HUES48 (cell line): ENCODE data around the gene PXN.
A peak's percentile ranks its signal among the peaks of the same experiment; 100 is the strongest.
"Not testable (repeated sequence)": the region's sequence is repeated elsewhere in the genome, so short reads cannot be mapped to it uniquely, and the experiment has no call there.

Source experiments
- H3K27ac ChIP-seq: one replicate; pipeline ENCODE4 v1.7.0; 2013; ENCODE audit warnings: low read depth, low read length, inconsistent platforms
- H3K27me3 ChIP-seq: 2 replicates; pipeline ENCODE4 v1.6.1; 2013; ENCODE audit warnings: mild to moderate bottlenecking, low read length; ENCODE audit not compliant: control insufficient read depth, insufficient read depth
- H3K36me3 ChIP-seq: 2 replicates; pipeline ENCODE4 v1.6.1; 2013; ENCODE audit warnings: low read length; ENCODE audit not compliant: control insufficient read depth, insufficient read depth
- H3K4me1 ChIP-seq: 2 replicates; pipeline ENCODE4 v1.6.1; 2013; ENCODE audit warnings: mild to moderate bottlenecking, low read length; ENCODE audit not compliant: control insufficient read depth, insufficient read depth
- H3K4me3 ChIP-seq: 2 replicates; pipeline ENCODE4 v1.5.1; 2013; ENCODE audit warnings: mild to moderate bottlenecking, low read depth, low read length
- H3K9ac ChIP-seq: 2 replicates; pipeline ENCODE4 v1.6.1; 2013; ENCODE audit warnings: mild to moderate bottlenecking, low read depth, low read length, moderate library complexity
- H3K9me3 ChIP-seq: 2 replicates; pipeline ENCODE4 v1.6.1; 2013; ENCODE audit warnings: low read length; ENCODE audit not compliant: control insufficient read depth, insufficient read depth

The PXN gene

DNA sequence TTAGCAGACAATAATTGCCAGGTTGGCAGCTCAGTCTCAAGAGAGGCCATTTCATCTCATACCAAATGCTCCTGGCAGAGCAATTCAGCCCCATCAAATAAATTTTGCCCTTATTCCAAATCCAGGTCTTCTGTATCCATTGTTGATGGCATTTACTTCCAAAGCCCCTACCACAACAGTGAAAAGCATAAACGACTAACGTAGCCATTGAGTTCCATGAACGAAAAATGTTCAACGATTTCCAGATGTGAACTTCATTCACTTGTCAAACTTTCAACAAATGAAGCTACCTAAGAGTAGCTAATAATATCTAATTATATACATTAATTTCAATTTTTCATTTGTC lies 68.0 kb downstream of the PXN start:
- Histone ChIP-seq H3K9ac (no peak overlapping the region; the same call in 1 of the 2 replicates), H3K4me1 (peaks cover 11% of the 10 kb centered on the region; the same call in 1 of the 2 replicates), H3K36me3 (peaks cover 46% of the 10 kb centered on the region), H3K27me3 (no peaks in the 10 kb centered on the region), H3K4me3 (no peak overlapping the region; the same call in 1 of the 2 replicates), H3K27ac (peak overlapping the region; percentile 34), H3K9me3 (no peaks in the 10 kb centered on the region)

DNA sequence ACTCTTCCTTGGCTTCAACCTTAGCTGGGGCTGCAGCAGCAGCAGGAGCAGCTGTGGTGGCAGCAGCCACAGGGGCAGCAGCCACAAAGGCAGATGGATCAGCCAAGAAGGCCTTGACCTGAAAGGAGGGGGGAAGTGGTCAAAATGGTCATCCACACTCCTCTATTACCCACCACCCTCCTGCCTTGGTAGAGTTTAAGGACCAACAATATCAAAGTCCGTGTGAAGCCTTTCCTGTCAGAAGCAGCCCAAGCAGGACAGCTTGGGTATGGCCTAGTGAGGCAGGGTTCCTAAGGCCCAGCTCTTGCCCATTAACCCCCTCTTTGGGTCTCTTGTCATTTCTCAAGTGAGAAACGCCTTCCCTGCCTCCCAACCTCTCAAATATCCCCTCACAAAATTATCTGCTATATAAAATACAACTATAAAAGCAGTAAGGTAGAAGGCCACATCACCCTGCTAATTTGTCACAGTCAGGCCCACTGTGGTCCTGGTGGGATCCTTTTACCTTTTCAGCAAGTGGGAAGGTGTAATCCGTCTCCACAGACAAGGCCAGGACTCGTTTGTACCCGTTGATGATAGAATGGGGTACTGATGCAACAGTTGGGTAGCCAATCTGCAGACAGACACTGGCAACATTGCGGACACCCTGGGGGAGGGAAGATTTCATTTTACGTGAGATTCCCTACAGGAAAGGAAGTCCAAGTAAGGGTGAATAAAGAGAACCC lies 68.6 kb downstream of the PXN start:
- Histone ChIP-seq H3K4me1 (peaks cover 11% of the 10 kb centered on the region; the same call in 1 of the 2 replicates), H3K36me3 (peaks cover 48% of the 10 kb centered on the region), H3K27ac (peak overlapping the region; percentile 34)
- H3K27me3 ChIP-seq, H3K9ac ChIP-seq, H3K9me3 ChIP-seq, H3K4me3 ChIP-seq: not testable (repeated sequence)

DNA sequence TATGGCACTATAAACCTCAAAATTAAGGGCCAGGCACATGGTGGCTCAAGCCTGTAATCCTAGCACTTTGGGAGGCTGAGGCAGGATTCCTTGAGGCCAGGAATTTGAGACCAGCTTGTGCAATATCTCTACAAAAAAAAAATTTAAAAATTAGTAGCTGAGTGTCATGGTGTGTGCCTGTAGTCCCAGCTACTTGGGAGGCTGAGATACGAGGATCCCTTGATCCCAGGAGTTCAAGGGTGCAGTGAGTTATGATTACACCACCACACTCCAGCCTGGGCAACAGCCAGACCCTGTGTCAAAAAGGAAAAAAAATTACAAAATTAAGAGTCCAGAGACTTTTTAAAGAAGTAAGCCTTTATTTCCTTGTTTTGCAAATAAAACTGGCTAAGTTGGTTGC lies 69.2 kb downstream of the PXN start:
- no peaks in the 10 kb centered on the region for H3K27me3 ChIP-seq
- H3K4me1 ChIP-seq: peaks cover 11% of the 10 kb centered on the region; the same call in 1 of the 2 replicates
- no peaks in the 10 kb centered on the region for H3K9me3 ChIP-seq
- H3K36me3 ChIP-seq: peaks cover 54% of the 10 kb centered on the region
- no peak overlapping the region for H3K4me3 ChIP-seq
- no peak overlapping the region for H3K9ac ChIP-seq
- H3K27ac ChIP-seq: peak overlapping the region; percentile 34

- peaks cover 11% of the 10 kb centered on the region; the same call in 1 of the 2 replicates for H3K4me1 ChIP-seq
- no peaks in the 10 kb centered on the region for H3K27me3 ChIP-seq
- H3K36me3 ChIP-seq: peaks cover 64% of the 10 kb centered on the region
- no peaks in the 10 kb centered on the region for H3K9me3 ChIP-seq
- H3K9ac ChIP-seq: peak within 1 kb of the TSS; percentile 97
- peak within 1 kb of the TSS; percentile 92 for H3K4me3 ChIP-seq
- peak within 1 kb of the TSS; percentile 97 for H3K27ac ChIP-seq
Observed at GRCh38 chr12:120194534-120195395, 70.8 kb downstream of the PXN start, which contains the start of gene GCN1. TSS of gene GCN1 (minus strand) at chr12:120194715. CDS start at chr12:120194697, 18 bp downstream.

DNA sequence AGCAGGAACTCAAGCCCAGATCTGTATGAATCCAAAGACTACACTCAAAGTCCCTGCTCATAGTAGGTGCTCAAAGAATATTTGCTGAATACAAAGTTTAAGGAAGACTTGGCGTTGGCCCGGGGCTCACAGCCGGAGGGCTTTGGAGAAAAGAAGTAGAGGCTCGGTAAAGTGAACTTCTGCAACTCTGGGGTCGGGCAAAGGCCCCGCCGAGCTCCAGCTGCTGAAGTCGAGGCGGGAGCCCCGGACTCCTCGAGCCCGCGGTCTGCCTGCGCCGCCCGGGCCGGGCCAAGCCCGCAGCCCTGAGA lies 71.3 kb downstream of the PXN start:
- Histone ChIP-seq H3K27me3 (no peaks in the 10 kb centered on the region), H3K27ac (peak overlapping the region; percentile 97), H3K36me3 (peaks cover 62% of the 10 kb centered on the region), H3K4me1 (peaks cover 7% of the 10 kb centered on the region; the same call in 1 of the 2 replicates), H3K9me3 (no peaks in the 10 kb centered on the region), H3K9ac (peak overlapping the region; percentile 97), H3K4me3 (peak overlapping the region; percentile 92)

DNA sequence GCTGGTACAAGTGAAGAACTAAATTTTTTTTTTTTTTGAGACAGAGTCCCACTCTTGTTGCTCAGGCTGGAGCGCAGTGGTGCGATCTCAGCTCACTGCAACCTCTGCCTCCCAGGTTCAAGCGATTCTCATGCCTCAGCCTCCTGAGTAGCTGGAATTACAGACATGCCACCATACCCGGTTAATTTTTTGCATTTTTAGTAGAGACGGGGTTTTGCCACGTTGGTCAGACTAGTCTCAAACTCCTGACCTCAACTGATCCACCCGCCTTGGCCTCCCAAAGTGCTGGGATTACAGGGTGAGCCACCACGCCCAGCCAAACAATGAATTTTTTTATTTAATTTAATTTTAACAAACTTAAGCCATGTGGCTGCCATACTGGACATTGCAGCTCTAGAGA lies 72.2 kb downstream of the PXN start:
- not testable (repeated sequence) for H3K27ac ChIP-seq, H3K27me3 ChIP-seq, H3K9me3 ChIP-seq, H3K4me1 ChIP-seq
- Histone ChIP-seq H3K9ac (peak overlapping the region; percentile 97), H3K4me3 (peak overlapping the region; percentile 92), H3K36me3 (peaks cover 60% of the 10 kb centered on the region)

DNA sequence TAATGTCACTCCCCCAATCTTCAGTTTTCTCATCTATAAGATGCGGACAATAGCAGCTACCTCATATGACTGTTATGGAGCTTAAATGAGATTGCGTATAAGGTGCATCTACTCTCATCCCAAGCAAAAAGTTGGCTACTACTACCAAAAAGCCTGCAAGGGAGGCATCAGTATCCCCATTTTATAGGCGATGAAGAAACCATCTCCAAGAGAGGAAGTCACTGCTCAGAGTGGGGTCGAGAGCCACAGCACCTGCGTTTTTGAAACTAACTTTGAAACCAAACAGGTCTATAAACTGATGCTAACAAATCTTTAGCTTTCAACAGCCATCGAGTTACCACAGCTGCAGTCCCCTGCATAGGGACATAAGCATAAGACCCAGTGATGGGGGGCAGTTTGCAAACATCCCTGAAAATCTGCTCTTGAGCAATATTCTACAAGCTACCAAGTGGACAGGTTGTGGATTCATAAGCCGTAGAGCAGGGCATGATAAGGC lies 74.5 kb downstream of the PXN start:
- H3K4me3 ChIP-seq: no peak overlapping the region
- 0 out of 2 replicates have a peak, but pooled peaks cover 4% of the 10 kb centered on the region for H3K4me1 ChIP-seq
- no peak overlapping the region for H3K9ac ChIP-seq
- no peak overlapping the region for H3K27ac ChIP-seq
- H3K9me3 ChIP-seq: no peaks in the 10 kb centered on the region
- H3K27me3 ChIP-seq: no peaks in the 10 kb centered on the region
- peaks cover 59% of the 10 kb centered on the region for H3K36me3 ChIP-seq

- H3K9ac ChIP-seq: no peak overlapping the region
- no peak overlapping the region for H3K4me3 ChIP-seq
- no peak overlapping the region for H3K27ac ChIP-seq
- H3K27me3 ChIP-seq: no peaks in the 10 kb centered on the region
- H3K9me3 ChIP-seq: no peaks in the 10 kb centered on the region
- peaks cover 64% of the 10 kb centered on the region for H3K36me3 ChIP-seq
- H3K4me1 ChIP-seq: 0 out of 2 replicates have a peak, but pooled peaks cover 4% of the 10 kb centered on the region
Observed at GRCh38 chr12:120190386-120190785, 75.1 kb downstream of the PXN start.

GRCh38 chr12:120186654-120187053 lies 78.9 kb downstream of the PXN start:
- Histone ChIP-seq H3K27ac (no peak overlapping the region), H3K4me1 (no peaks in the 10 kb centered on the region), H3K4me3 (no peak overlapping the region), H3K9ac (no peak overlapping the region), H3K36me3 (peaks cover 95% of the 10 kb centered on the region), H3K9me3 (no peaks in the 10 kb centered on the region), H3K27me3 (no peaks in the 10 kb centered on the region)

- no peaks in the 10 kb centered on the region for H3K4me1 ChIP-seq
- no peak overlapping the region for H3K9ac ChIP-seq
- H3K9me3 ChIP-seq: no peaks in the 10 kb centered on the region
- no peak overlapping the region for H3K4me3 ChIP-seq
- H3K36me3 ChIP-seq: peaks cover 82% of the 10 kb centered on the region
- H3K27ac ChIP-seq: no peak overlapping the region
- H3K27me3 ChIP-seq: no peaks in the 10 kb centered on the region
Observed at GRCh38 chr12:120183211-120183631, 82.3 kb downstream of the PXN start.
